Skeletal muscle cell (primary cell): ENCODE data around the gene NPHS2.
A peak's percentile ranks its signal among the peaks of the same experiment; 100 is the strongest.

Experiments
- DNase-seq: peaks from one replicate; pipeline ENCODE4 v3.0.0-alpha.2; 2010; ENCODE audit warnings: low read depth
- H3K4me3 ChIP-seq: 2 replicates; pipeline ENCODE4 v1.5.1; 2011; ENCODE audit warnings: low read depth, mild to moderate bottlenecking, control low read depth, low read length, moderate library complexity

The NPHS2 gene

GRCh38 chr1:179575497-179576314 lies at the start of gene NPHS2:
Gene NPHS2 (minus strand): TSS chr1:179575948. CDS start chr1:179575864, 84 bp downstream.
- H3K4me3 ChIP-seq, result no peak within 1 kb of the TSS
- DNase-seq, result no peak

- H3K4me3 ChIP-seq, result no peak overlapping the region
- DNase-seq, result no peak
Measured at GRCh38 chr1:179612361-179612760, 36.6 kb upstream of the NPHS2 start.

GRCh38 chr1:179601093-179601492 lies 25.3 kb upstream of the NPHS2 start:
- DNase-seq, result no peak

GRCh38 chr1:179599623-179600249 lies 24.0 kb upstream of the NPHS2 start:
- no peak overlapping the region for H3K4me3 ChIP-seq
- no peak for DNase-seq

More at GRCh38 chr1:179601093-179601492, 25.3 kb upstream of the NPHS2 start:
- no peak overlapping the region for H3K4me3 ChIP-seq

GRCh38 chr1:179598631-179599030 lies 22.9 kb upstream of the NPHS2 start:
- H3K4me3 ChIP-seq, result no peak overlapping the region
- DNase-seq, result no peak

- no peak within 1 kb of the TSS for H3K4me3 ChIP-seq
- no peak for DNase-seq
Measured at GRCh38 chr1:179591592-179592580, 16.1 kb upstream of the NPHS2 start, which contains the start of gene TDRD5. Gene TDRD5 (plus strand): TSS chr1:179591832. CDS start chr1:179592616, 784 bp downstream.

- H3K4me3 ChIP-seq, result no peak overlapping the region
- DNase-seq, result no peak
Measured at GRCh38 chr1:179591253-179591591, 15.5 kb upstream of the NPHS2 start.

GRCh38 chr1:179590671-179591070 lies 14.9 kb upstream of the NPHS2 start:
- DNase-seq, result no peak
- no peak overlapping the region for H3K4me3 ChIP-seq

- no peak for DNase-seq
- no peak overlapping the region for H3K4me3 ChIP-seq
Measured at GRCh38 chr1:179589509-179589908, 13.8 kb upstream of the NPHS2 start.

GRCh38 chr1:179588425-179589024 lies 12.8 kb upstream of the NPHS2 start:
- DNase-seq, result no peak
- H3K4me3 ChIP-seq, result no peak overlapping the region

GRCh38 chr1:179587336-179587735 lies 11.6 kb upstream of the NPHS2 start:
- DNase-seq, result no peak
- no peak overlapping the region for H3K4me3 ChIP-seq

GRCh38 chr1:179586107-179586823 lies 10.5 kb upstream of the NPHS2 start:
- H3K4me3 ChIP-seq, result peak overlapping the region; percentile 47

GRCh38 chr1:179583771-179584320 lies 8.1 kb upstream of the NPHS2 start:
- DNase-seq, result no peak
- no peak overlapping the region for H3K4me3 ChIP-seq

More at GRCh38 chr1:179586107-179586823, 10.5 kb upstream of the NPHS2 start:
- DNase-seq, result peak; percentile 5

GRCh38 chr1:179576509-179576908 lies 761 bp upstream of the NPHS2 start:
- no peak for DNase-seq
- no peak overlapping the region for H3K4me3 ChIP-seq

GRCh38 chr1:179558078-179558477 lies 17.7 kb downstream of the NPHS2 start:
- DNase-seq, result no peak

GRCh38 chr1:179554427-179554826 lies 21.3 kb downstream of the NPHS2 start:
- H3K4me3 ChIP-seq, result no peak overlapping the region
- no peak for DNase-seq

More at GRCh38 chr1:179558078-179558477, 17.7 kb downstream of the NPHS2 start:
- H3K4me3 ChIP-seq, result no peak overlapping the region

GRCh38 chr1:179550746-179551682 lies 24.7 kb downstream of the NPHS2 start:
- no peak overlapping the region for H3K4me3 ChIP-seq
- DNase-seq, result peak; percentile 37
